Coronary artery (tissue), 2 donors: Measurements from ENCODE around the gene CCDC73.

ENCODE experiments used
- DNase-seq: peaks from one replicate; pipeline ENCODE4 v3.0.0-alpha.2; 2017; ENCODE audit warnings: low spot score
- H3K27ac ChIP-seq, 2 donors: fragments of 200-600 bp; sonication (generic); one replicate each; pipeline ENCODE4 v1.5.1; 2016 to 2019
- H3K4me3 ChIP-seq: fragments of 200-600 bp; sonication (generic); 2 replicates; pipeline ENCODE4 v1.5.1; 2016; ENCODE audit warnings: mild to moderate bottlenecking, moderate library complexity
- TF ChIP-seq, protein P1 (sequence below): fragments of 200-600 bp; sonication (generic); IDR thresholded peaks from one replicate; pipeline ENCODE4 v1.5.1; 2019; ENCODE audit warnings: antibody characterized with exemption

The CCDC73 gene

DNA sequence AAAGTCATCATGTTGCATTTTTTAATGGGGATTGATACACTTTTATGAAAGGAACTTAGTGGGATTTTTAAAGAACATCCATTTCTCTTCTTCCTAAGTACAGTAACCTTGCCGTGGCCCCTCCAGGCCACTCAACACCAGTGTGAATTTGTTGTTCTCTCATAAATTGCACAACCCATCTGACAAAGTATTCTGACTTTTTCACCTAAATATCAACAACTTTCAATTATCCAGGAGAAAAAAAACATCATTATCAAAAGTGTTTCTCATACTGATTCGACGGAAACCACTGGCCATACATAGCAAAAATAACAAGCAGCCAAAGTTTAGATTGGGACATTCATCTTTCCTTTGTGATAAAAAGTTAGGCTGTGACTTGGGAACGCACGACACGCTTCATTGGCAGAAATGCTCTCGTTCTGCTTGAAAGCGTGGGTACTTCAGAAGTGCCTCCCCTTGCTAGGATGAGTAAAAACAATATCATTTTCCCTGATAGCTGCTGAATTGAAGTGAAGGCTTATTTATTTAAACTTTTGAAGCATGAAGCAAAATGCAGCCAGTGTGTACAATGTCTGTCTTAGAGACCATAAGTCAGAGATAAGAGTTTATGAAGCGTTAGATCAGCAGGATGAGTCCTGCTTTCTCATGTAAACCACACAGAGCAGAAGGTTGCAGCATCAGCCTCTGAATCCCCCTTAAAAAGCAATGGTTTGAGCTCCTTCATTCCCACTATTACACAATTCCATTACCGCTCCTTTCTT is 231.4 kb downstream of the CCDC73 start:
- TF ChIP-seq, protein P1, sequence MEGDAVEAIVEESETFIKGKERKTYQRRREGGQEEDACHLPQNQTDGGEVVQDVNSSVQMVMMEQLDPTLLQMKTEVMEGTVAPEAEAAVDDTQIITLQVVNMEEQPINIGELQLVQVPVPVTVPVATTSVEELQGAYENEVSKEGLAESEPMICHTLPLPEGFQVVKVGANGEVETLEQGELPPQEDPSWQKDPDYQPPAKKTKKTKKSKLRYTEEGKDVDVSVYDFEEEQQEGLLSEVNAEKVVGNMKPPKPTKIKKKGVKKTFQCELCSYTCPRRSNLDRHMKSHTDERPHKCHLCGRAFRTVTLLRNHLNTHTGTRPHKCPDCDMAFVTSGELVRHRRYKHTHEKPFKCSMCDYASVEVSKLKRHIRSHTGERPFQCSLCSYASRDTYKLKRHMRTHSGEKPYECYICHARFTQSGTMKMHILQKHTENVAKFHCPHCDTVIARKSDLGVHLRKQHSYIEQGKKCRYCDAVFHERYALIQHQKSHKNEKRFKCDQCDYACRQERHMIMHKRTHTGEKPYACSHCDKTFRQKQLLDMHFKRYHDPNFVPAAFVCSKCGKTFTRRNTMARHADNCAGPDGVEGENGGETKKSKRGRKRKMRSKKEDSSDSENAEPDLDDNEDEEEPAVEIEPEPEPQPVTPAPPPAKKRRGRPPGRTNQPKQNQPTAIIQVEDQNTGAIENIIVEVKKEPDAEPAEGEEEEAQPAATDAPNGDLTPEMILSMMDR, result no peak
- no peak overlapping the region for H3K4me3 ChIP-seq
- DNase-seq, result no peak
- no peak overlapping the region for H3K27ac ChIP-seq

DNA sequence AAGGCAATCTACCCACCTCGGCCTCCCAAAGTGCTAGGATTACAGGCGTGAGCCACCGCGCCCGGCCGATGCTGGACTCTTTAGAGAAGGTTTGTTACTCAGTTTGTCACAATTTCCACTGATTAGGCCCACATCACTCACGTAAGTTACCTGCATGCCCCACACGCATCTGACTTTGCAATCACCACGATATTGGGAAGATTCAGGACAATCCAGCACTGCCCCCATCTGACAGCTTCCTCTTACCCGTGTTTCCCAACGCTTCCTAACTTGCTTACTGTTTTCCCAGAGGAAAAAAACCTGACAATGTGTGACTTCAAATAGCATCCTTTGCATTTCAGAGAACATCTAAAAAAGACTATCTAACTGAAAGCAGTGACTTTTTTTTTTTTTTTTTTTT is 232.6 kb downstream of the CCDC73 start:
- H3K4me3 ChIP-seq, result no peak overlapping the region
- no peak overlapping the region for H3K27ac ChIP-seq

DNA sequence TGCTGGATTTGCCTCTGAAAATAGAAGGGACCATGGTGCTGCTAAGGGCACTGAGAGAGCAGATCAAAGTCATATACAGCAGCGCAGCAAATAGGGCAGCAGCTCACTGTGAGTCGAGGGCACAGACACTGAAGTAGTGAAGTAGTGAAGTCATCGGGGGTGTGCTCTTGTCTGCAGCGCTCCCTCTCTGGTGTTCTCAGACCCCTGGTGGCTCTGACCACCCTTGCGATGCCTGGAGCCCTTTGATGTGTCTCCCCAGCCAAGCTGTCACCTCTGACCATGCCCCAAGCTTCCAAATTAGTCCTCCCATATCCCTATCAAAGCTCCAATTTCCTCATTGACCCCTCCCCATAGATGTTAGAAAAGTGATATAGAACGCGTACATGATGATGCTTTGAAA is 238.6 kb downstream of the CCDC73 start:
- TF ChIP-seq, protein P1, result no peak

More for the DNA sequence above, 232.6 kb downstream of the CCDC73 start:
- TF ChIP-seq, protein P1, result no peak
- no peak for DNase-seq

DNA sequence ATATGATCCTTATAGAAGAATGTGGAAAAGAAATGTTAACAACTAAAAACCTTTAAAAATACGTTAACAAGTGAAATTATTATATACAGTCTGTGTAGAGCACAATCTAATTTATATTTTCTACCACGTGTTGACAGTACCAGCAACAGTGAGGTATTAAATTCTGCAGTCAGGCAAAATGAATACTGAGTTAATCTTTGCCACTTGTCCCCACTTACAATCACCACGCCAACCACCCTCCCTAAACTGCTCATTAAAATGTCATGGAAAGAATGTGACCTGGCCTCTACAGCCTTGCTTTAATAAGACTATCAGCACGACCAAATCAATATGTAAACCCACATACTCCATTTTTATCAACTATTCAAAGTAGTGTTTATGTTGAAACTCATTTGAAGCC is 239.4 kb downstream of the CCDC73 start:
- Histone ChIP-seq H3K27ac (no peak overlapping the region), H3K4me3 (no peak overlapping the region)
- no peak for DNase-seq
- TF ChIP-seq, protein P1, result no peak

More for the DNA sequence above, 238.6 kb downstream of the CCDC73 start:
- H3K4me3 ChIP-seq, result no peak overlapping the region
- DNase-seq, result no peak
- H3K27ac ChIP-seq, result no peak overlapping the region
